Suprapubic skin (tissue), 4 donors: ENCODE measurements around the gene HCN4. TPM values are rescaled to one million over a fixed set of nuclear protein-coding genes. Genes with fewer than 3 reads are reported as not detected.

ENCODE experiments used
- DNase-seq, 2 donors: peaks; one replicate each; pipeline ENCODE4 v3.0.0-alpha.2; 2019; ENCODE audit warnings: low spot score in 2 of 2
- H3K27ac ChIP-seq: fragments of 200-600 bp; sonication (generic); one replicate; pipeline ENCODE4 v1.5.1; 2019
- H3K27me3 ChIP-seq: fragments of 200-600 bp; sonication (generic); one replicate; pipeline ENCODE4 v1.5.1; 2019
- H3K36me3 ChIP-seq: fragments of 200-600 bp; sonication (generic); one replicate; pipeline ENCODE4 v1.5.1; 2019
- H3K4me1 ChIP-seq: fragments of 200-600 bp; sonication (generic); one replicate; pipeline ENCODE4 v1.5.1; 2019
- H3K4me3 ChIP-seq: fragments of 200-600 bp; sonication (generic); one replicate; pipeline ENCODE4 v1.5.1; 2019; ENCODE audit warnings: mild to moderate bottlenecking
- H3K9me3 ChIP-seq: fragments of 200-600 bp; sonication (generic); one replicate; pipeline ENCODE4 v1.5.1; 2019
- CTCF ChIP-seq, 2 donors: fragments of 200-600 bp in 1 of 2; fragments of 450-650 bp in 1 of 2; sonication (generic) in 1 of 2; IDR thresholded peaks; one replicate each; pipeline ENCODE4 v1.5.1; 2016 to 2019; ENCODE audit warnings: antibody characterized with exemption in 2 of 2, mild to moderate bottlenecking in 1 of 2, moderate library complexity in 1 of 2
- EP300 ChIP-seq: sonication (generic); formaldehyde crosslinking; IDR thresholded peaks from one replicate; pipeline ENCODE4 v1.6.1; 2017; ENCODE audit warnings: antibody characterized with exemption
- POLR2A ChIP-seq, 2 donors: fragments of 450-650 bp; IDR thresholded peaks; one replicate each; pipeline ENCODE4 v1.6.1; 2017; ENCODE audit warnings: antibody characterized with exemption in 2 of 2, mild to moderate bottlenecking in 2 of 2, moderate library complexity in 2 of 2
- POLR2AphosphoS5 ChIP-seq, 3 donors: sonication (generic); formaldehyde crosslinking; IDR thresholded peaks; one replicate each; pipeline ENCODE4 v1.6.1; 2017; ENCODE audit warnings: antibody characterized with exemption in 3 of 3
- WGBS: methylation state at CpG from one replicate; pipeline ENCODE4 v1.1.5; 2018; 5-methylcytosine and 5-hydroxymethylcytosine counted together
- total RNA-seq, 4 donors: library from RNA; depleted of rRNA; stranded (reverse); fragments of >200 nt; gene quantifications; one replicate each; pipeline ENCODE4 v1.1.0, GENCODE V29; 2016

Gene HCN4
- total RNA-seq, 4 donors from 2014 or later, result 0.17 TPM; not detected in 3

DNA sequence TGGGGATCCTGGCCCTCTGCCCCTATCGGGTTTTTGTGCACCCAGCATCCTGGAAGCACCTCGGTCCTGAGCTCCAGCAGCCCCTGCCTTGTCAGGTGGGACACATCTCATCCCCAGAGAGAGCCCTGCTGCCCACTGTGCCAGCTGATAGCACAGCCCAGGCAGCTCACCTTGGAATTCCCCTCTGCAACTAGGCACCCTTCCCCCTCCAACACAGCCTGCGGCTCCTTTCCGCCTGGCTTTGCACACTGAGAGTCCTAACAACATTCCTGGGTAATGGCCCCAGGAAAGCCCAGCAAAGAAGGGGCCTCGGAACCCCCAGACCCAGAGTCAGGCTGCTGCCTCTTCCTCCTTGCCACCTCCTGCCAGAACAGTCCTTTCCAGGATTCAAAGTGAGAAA, 5.9 kb downstream of the HCN4 start:
- Histone ChIP-seq H3K27ac (no peak overlapping the region), H3K4me1 (peaks cover 3% of the 10 kb centered on the region), H3K27me3 (peaks cover 77% of the 10 kb centered on the region), H3K4me3 (no peak overlapping the region), H3K36me3 (no peaks in the 10 kb centered on the region), H3K9me3 (no peaks in the 10 kb centered on the region)
- DNase-seq, result no peak
- TF ChIP-seq CTCF (IDR thresholded peaks at IDR 0.05) (no peak), POLR2AphosphoS5 (IDR thresholded peaks at IDR 0.05) (no peak), EP300 (no peak), POLR2A (IDR thresholded peaks at IDR 0.05) (no peak)
- WGBS, result 77% methylated on average over 3 of the region's 5 CpGs

- no peaks in the 10 kb centered on the region for H3K36me3 ChIP-seq
- TF ChIP-seq CTCF (IDR thresholded peaks at IDR 0.05) (no peak), POLR2A (IDR thresholded peaks at IDR 0.05) (no peak), EP300 (no peak), POLR2AphosphoS5 (IDR thresholded peaks at IDR 0.05) (no peak)
- WGBS, result no CpG with 5 or more reads among the region's 7 CpGs
- no peak for DNase-seq
- H3K4me3 ChIP-seq, result no peak overlapping the region
- no peaks in the 10 kb centered on the region for H3K4me1 ChIP-seq
- H3K9me3 ChIP-seq, result no peaks in the 10 kb centered on the region
- no peak overlapping the region for H3K27ac ChIP-seq
- H3K27me3 ChIP-seq, result peaks cover 65% of the 10 kb centered on the region
Measured at GRCh38 chr15:73361337-73361736, 7.4 kb downstream of the HCN4 start.

DNA sequence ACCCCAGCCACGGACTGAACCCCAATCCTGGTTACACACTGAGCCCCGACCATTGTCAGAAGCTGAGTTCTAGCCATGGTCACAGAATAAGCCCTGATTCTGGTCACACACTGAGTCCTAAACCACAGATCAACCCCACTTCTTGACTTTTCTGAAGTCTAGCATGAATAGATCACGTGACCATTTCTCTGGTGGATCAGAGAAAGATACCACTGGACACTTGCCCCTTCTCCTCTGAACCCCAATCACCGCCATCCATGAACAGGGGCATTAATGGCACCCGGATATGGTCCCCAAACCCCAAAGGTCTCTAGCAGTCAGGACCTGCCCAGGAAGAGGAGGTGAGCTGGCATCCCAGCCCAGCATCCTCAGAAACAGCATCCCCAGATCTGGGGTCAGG, 9.1 kb downstream of the HCN4 start:
- no peak for DNase-seq

DNA sequence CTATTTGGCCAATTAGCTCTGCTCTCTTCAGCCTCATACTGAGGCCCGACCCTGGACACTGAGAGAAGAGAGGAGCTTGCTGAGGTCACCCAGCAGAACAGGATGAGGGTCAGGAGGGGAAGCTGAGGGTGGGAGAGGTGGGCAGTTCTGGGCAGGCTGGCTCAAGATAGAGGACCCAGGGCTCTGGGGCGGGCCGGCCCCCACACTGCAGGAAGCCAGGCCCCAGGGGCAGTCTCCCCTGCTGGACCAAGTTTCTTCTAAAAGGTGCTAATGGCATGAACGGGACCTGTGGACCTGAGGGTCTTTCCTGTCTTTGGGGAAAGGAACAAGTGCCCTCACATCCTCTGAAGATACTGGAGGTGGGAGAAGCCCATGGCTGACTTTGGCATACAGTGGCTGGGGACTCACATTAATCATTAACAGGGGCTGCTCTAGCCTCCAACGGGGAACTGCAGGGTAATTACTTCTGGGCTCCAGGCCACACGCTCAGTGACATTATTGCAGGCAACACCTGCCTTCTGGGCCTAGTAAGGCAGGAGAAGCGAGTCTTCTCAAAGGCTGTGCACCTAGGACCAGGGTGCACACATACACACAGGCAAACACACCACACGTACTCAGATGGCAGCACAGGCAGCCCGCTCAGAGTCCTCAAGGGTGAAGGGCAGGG, 10.6 kb downstream of the HCN4 start:
- Histone ChIP-seq H3K4me1 (no peaks in the 10 kb centered on the region), H3K4me3 (no peak overlapping the region), H3K27ac (no peak overlapping the region), H3K27me3 (peaks cover 51% of the 10 kb centered on the region), H3K36me3 (no peaks in the 10 kb centered on the region), H3K9me3 (no peaks in the 10 kb centered on the region)
- WGBS, result 68% methylated on average over 7 of the region's 9 CpGs
- DNase-seq, result no peak
- TF ChIP-seq POLR2AphosphoS5 (IDR thresholded peaks at IDR 0.05) (no peak), EP300 (no peak), CTCF (IDR thresholded peaks at IDR 0.05) (no peak), POLR2A (IDR thresholded peaks at IDR 0.05) (no peak)

More for the DNA sequence above, 9.1 kb downstream of the HCN4 start:
- Histone ChIP-seq H3K4me1 (no peaks in the 10 kb centered on the region), H3K27me3 (peaks cover 56% of the 10 kb centered on the region), H3K27ac (no peak overlapping the region), H3K9me3 (no peaks in the 10 kb centered on the region), H3K4me3 (no peak overlapping the region), H3K36me3 (no peaks in the 10 kb centered on the region)
- TF ChIP-seq POLR2A (IDR thresholded peaks at IDR 0.05) (no peak), POLR2AphosphoS5 (IDR thresholded peaks at IDR 0.05) (no peak), EP300 (no peak), CTCF (IDR thresholded peaks at IDR 0.05) (no peak)
- WGBS, result 80% methylated on average over 5 of the region's 5 CpGs

DNA sequence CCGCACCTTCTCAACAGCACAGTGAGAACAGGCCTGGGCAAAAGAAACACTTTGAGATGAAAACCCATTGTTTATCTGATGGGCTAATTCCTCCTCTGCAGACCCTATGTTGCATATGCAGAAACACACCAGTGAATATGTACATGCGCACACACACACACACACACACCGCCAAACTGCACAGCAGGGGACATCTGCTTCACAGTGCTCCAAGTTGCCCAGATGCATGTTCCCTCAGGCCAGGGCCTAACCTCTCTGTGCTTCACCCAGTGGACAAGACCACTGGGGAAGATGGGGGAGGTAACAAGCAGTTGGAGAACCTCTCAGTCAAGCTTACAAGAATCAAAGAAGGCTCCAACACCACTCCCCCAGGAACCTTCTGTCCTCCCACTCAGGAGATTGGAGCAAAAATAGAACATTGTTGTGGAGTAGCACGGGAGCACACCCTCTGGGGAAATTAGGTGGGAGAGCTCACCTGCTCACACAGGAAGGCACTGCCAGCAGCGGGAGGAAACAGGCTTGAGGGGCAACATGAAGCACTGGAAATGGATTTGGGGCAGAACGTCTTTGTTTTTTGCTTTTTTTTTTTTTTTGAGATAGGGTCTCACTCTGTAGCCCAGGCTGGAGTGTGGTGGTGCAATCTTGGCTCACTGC, 13.0 kb downstream of the HCN4 start:
- Histone ChIP-seq H3K36me3 (no peaks in the 10 kb centered on the region), H3K4me1 (no peaks in the 10 kb centered on the region), H3K9me3 (no peaks in the 10 kb centered on the region), H3K27me3 (peaks cover 39% of the 10 kb centered on the region), H3K27ac (no peak overlapping the region), H3K4me3 (no peak overlapping the region)
- 57% methylated on average over 6 of the region's 6 CpGs for WGBS
- TF ChIP-seq POLR2AphosphoS5 (IDR thresholded peaks at IDR 0.05) (no peak), CTCF (IDR thresholded peaks at IDR 0.05) (no peak), EP300 (no peak), POLR2A (IDR thresholded peaks at IDR 0.05) (no peak)
- no peak for DNase-seq
